HuH-7.5 (cell line): ENCODE data around the gene FXYD2.
"Not testable (repeated sequence)": the region's sequence is repeated elsewhere in the genome, so short reads cannot be mapped to it uniquely, and the experiment has no call there.

Source experiments
- DNase-seq: peaks from one replicate; pipeline ENCODE4 v3.0.0; 2011; ENCODE audit warnings: low spot score

FXYD2 gene

DNA sequence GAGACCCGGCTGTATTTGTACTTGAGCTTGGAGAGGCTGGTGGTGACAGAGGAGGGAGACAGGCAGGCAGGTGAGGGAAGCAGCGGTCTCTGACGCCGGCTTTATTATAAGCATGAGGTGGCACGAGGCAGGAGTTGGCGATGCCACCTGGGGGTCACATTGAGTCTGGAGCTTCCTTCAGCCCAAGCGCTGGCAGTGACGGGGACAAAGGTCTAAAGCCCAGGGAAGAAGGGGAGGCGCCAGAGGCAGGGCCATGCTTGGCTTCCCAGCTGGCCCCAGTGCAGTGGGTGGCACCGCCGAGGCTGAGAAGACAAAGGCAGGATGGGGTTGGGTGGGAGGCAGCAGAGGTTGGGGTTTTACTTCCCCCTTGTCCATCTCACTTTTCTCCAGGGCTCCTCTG lies 4.5 kb downstream of the FXYD2 start:
- no peak for DNase-seq

DNA sequence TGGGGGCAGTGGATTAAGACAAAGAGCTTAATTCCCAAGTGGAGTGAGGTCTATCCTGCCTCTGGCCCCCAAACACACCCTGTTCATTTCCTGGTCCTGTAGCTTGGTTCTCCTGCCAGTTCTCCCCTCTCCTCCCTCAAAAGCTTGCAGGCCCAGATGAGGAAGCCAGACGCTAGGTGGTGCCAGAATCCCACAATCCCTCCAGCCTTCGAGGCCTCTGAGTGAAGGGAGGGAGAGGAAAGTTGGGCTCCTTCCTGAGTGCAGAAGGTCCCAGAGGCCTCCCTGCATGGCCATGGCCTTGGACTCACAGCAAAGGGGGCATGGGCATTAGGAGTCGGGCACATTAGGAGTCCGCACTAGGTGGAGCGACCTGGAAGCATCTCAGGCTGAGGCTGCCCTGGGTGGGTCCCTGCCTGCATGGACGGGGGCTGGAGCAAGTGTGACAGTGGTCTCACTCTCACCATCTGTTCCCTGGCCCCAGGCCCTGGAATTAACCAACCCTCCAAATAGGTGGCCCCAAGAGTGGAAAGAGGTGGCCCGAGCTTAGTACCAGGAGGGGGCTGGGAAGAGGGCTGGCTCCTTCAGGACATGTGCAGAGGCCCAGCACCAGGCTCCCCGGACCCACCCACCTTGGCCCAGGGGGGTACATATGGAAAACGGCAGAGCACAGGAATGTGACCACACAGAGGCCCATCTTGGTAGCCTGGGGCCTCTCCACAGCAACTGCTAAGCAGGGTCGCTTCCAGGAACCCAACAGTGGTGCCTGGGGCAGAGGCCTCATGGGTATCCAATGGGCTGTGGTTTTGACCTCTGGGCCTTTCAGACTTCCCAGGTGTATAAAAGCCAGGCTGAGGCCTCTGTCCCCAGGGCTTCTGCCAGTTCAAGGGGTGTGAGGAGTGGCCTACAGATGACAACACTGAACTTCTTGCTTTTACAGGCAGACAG lies 5.2 kb downstream of the FXYD2 start:
- DNase-seq: peak; percentile 75

DNA sequence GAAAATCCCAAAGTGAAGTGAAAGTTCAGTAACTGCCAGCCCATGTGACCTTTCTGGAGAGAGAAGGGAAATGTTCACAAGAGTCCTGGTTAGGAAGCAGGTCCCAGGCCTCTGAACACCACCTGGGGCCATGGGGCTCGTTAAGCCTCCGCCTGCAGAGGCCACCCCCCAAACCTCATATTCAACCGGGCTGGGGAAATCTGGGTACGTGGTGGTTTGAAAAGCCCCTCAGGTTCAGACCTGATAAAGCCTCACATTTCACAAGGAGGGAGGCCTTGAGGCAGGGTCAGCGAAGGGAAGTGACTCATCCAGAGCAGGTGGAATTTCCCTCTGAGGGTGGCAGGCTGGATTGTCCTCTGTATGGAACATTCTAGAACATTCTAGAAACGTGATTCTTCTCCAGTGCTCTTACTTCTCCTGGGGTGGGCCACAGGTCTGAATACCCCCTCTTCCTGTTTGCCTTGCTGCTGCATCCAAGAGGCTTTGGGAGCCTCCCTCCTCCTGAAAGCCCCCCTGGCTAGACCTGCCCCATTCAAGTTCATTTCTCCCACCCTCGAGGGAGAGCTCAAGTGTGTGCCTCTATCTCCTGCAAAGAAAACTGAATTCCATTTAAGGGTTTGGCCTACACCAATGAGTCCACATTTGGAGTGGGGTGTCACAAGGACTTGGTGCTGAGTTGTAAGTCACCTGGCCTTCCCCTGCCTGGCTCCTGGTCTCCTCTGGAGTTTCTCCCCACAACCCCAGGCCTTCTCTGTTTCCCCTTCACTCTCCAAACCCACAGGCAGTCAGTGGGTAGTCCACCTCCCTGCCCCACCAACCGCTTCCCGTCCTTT lies 6.3 kb downstream of the FXYD2 start:
- no peak for DNase-seq

DNA sequence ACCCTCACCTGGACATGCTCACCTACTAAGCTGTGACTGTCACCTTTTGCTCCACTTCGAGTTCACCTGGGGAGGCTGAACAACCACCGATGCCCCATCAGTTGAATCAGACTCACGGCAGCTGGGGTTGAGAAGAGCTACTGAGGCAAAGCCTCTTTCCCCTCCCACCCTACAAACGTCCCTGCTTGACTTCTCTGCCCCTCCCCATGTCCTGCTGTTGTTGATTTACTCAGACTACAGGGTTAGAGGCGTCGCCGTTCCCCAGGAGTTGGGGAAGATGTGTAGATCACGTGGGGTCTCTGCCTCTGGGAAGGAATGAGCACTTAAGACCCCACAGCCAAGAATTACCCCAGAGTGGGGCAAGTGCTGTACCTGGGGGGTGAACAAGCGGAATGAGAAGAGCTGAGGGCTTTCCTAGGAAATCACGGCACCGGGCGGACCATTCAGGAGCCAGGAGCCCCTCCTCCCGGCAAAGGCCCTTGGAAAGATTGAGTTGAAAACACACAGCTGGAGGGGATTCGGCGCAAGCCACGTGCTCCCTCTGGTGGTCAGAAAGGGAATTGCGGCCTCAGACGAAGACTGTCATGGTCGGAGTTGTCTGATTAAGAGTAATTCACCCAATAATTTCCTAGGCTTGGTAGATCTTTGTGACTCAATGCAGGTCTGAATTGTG lies 7.0 kb downstream of the FXYD2 start:
- peak; percentile 64 for DNase-seq

DNA sequence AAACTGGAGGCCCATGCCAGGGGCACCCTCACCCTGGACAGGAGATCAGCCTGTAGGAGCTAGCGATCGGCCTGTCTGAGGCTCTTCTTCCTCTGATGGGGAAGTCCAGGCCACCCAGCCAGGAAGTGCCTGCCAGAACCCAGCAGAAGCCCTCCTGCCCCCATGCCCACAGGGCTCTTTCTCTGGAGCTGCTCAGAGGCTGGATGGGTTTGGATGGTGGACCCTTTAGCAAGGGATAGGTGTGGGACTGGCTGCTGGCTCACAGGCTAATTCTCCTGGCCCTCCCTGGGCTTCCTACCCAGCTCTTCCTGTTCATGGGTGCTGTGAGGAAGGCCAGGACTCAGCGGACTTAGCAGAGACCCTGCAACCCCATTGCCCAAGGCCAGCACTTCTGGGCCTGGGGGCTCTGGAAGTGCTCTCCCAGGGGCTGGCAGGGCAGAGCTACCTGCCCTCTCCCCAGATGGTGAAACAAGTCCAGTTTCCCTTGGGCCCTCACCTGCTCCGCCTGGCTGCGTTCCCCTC lies 7.6 kb downstream of the FXYD2 start:
- no peak for DNase-seq

DNA sequence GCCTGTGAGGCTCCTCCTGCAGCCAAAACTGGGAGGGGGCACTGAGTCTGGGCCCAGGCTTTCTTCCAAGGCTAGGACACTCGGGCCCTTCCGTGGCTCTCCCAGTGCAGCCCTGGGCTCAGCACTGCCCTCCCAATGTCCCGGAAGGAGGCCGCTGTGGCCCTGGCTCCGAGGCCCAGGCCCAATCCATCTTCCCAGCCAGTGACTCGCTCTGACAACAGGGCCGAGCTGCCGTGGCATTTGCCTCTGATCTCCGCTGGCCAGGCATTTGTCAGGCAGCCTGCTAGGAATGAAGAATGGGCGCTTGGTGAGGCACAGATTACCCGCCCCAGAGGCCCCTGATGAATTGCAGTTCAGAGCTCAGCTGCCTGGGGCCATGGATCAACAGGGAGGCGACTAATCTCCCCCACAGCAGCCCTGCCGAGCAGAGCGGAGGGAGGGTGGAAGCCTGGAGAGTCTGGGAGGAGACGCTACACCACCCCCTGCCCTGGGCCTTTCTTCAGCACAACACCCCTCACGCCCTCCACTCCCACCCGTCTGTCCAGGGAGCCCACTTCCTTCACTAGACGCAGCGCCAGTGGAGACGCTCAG lies 8.3 kb downstream of the FXYD2 start:
- no peak for DNase-seq

DNA sequence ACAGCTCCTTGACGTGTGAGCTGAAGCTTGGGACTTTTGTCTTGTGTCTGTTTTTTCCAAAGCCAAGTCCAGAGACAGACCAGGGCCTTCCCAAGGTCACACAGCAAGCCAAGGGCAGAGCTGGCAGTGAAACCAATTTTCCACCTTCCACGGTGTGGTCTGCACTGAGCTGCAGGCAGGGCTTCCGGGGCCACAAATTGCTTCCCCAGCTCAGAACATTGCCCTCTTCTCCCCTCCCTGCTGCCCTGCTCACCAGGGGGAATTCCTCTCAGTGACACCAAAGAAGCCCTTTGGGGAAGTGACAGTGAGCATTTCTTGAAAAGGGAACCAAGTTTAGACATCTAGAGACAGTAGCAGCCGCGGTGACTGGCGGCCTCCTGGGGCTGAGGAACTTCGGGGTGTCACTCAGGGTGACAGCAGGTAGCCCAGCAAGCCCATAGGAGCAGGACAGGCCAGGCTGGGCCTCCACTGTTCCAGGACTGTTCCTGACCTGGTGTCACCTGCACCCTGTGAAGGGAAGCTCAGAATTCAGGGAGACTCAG lies 9.2 kb downstream of the FXYD2 start:
- DNase-seq: no peak

DNA sequence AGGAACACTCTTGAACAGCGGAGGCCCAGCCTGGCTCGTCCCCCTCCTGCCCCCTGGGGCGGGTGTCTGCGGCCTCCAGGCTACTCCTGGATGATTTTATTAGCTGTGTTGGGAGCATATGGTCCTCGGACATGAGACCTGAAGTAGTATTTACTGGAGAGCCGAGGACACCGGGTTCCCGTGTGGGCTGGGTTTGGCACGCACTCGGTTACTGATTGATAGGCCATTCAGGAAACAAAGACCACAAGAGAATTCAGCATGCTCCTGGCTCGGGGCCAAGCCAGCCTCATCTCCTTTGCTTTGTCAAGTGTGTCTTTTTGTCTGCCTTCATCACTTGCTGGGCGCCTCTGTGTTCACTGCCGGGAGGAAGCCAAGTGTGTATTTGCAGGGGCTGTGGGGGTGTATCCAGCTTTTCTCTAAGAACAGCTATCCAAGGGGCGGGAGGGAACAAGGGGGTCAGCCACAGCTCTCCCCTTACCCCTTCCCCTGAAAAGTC lies 9.7 kb downstream of the FXYD2 start:
- no peak for DNase-seq

DNA sequence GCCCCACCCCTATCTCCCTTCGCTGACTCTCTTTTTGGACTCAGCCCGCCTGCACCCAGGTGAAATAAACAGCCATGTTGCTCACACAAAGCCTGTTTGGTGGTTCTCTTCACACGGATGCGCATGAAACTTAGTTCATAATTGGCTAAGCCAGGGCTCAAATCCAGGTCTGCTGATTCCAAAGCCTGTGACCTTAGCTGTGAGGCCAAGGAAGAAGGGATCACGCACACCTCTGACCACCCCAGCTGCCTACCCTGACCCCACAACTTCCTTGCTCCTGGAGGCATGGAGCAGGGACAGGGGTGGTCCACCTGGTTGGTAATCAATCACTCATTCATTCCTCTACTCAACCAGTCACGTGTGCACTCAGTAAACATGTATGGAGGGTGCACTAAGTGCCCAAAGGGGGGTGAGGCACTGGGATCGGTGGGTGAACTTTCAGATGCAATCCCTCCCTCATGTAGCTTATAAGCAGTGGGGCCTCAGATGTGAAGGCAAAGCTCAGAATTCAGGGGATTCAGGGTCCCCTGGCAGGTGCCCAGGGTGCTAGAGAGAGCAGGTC lies 10.3 kb downstream of the FXYD2 start:
- DNase-seq: no peak

DNA sequence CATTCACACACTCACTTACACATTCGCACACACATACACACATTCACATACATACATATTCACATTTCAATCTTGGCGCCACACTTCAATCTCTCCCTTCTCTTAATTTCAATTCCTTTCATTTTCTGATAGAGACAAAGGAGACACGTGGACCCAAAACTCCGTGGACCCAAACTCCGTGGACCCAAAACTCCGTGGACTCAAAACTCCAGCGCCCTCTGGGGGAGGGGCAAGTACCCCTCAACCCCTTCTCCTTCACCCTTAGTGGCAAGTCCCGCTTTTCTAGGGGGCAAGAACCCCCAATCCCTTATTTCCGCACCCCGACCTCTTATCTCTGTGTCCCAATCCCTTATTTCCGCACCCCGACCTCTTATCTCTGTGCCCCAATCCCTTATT lies 14.5 kb downstream of the FXYD2 start:
- not testable (repeated sequence) for DNase-seq

DNA sequence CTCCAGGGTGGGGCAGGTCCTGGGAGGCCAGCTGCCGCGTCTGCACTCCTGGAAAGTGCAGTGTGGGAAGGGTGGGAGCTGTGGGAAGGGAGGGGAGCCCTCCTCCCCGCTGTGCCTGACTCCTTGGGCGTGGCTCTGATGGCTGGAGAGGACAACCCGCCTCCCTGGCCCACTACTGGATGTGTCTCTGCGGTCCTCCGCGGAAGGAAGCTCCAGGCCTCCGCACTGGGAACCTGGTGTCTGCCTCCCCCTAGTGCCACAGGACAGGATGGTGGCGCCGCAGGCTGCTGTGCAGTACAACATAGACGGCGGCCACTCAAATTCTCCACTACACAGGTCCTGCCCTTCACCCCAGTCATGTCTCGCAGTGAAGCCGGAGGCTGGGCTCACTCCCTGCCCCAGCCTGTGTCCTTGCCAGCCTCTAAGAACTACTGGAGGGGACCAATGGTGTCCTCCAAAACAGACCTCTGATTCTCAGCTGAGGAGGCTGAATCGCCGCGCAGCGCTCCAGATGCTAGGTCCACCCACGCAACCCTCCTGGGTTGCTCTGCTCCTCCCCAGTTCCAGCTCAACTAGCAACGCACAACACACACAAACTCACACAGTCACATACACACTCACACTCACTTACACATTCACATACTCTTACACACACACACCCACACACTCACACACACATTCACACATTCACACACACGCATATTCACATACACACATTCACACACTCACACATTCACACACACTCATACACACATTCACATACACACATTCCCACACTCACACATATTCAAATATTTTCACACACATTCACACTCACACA lies 15.1 kb downstream of the FXYD2 start:
- peak; percentile 78 for DNase-seq

DNA sequence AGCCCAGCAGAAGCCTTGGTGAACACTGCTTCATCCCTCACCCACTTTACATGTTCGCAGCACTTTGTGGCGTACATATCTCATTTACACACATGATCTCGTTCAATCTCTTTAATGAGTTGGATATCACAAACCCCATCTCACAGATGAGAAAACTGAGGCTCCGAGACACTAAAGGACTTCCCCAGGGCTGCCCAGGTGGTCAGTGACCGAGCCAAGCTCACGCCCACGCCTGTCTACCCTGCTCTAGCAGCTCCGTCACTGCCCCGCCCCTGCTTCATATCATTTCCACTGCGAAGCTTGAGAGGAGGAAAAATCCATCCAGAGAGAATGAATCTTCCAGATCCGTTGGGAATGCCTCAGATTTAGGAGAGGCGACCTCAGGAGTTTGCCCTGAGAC lies 15.8 kb downstream of the FXYD2 start:
- no peak for DNase-seq

DNA sequence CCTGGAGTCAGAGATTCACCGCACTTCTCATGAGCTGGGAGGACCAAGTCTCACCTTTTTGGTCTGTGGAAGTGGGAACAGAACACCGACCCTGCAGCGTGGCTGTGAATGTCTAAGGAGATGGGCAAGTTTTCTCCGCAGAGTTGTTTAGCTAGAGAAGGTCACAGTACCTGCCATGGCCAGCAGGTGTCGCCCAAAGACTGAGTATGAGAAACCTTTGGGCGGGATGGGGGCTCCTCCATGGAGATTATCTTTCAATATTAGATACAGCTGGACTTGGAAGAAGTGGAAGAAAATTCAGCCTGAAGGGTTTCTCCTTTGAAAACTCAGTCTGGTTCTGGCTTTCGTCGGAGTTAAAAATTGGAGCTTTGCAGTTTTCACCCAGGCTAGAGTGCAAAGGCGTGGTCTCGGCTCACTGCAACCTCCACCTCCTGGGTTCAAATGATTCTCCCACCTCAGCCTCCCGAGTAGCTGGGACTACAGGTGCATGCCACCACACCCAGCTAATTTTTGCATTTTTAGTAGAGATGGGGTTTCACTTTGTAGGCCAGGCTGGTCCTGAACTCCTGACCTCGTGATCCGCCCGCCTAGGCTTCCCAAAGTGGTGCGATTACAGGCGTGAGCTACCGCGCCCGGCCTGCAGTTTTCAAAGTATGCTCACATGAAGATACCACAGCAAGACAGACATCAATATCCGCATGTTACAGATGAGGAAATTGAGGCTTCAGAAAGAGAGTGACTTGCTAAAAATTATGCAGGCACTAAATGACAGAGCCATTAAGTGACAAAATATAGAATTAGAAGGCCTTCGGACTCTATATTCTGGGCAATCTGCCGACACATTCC lies 16.8 kb downstream of the FXYD2 start:
- peak; percentile 48 for DNase-seq

DNA sequence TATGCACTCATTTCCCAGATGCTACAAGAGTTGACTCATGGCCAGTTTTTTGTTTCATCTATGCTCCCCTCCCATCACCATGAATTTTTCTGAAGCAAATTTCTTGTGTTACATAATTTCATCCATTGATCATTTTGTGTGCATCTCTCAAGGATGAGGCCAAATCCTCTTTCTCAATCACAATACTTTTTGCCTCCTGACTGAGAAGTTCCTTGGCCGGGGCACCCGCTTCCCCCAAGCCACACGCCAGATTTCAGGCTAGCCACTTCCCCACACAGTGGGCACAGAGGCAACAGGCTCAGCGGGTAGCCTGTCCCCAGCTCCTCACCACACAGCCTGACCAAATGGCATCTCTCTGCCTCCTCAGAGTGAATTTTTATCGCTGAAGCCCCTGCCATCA lies 17.7 kb downstream of the FXYD2 start:
- DNase-seq: no peak

DNA sequence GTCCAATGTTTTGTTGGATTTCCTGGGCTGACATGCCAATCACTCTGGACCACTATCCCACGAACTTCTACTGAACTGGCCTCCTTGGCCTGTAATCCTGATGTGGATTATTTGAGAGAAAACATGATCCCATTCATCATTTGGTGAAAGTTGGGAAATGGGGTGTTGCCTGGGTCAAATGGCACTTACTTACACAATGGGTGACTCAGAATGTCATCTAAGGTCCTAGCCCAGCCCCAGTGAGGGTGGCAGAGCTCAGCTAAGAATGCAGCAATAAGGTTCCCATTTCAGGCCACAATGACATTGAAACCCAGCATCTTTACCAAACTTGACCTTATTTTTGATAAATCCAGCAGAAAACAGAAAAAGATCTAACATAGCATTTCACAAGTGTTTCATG lies 19.5 kb downstream of the FXYD2 start:
- no peak for DNase-seq

DNA sequence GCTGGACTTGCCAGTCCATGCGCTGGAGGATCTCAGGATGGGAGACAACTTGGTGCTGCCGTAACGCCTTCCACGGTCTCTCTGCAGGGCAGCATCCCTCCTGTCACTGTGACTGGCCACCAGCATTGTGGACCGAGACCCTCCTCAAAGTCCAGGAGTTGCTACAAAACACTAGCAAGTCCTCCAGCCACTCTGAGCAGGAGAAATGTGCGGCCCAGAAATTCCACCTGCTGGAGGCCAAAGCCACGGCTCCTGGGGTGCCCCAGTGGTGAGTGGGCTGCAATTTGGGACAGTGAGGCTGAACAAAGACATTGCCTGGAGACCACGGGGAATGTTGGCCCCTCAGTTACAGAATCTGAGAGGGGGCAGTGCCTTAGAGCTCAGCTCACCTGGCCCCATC lies 20.6 kb downstream of the FXYD2 start:
- no peak for DNase-seq

DNA sequence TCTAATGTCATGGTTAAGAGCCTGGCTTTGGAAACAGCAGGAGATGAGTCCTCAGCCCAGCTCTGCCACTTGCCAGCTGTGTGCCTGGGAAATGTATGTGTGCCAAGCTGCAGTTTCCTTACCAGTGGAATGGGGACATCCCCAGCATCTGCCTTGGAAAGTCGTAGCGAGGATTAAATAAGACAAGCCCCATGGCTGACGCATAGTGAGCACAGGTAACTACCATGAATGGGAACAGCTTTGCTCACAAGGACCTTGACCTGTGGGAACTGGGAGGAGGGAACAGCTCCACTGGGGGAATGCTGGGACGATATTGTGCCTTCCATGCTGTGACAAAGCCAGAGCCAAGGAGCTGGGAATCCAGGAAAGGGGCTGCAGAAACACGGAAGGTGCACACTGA lies 24.9 kb downstream of the FXYD2 start:
- DNase-seq: no peak

DNA sequence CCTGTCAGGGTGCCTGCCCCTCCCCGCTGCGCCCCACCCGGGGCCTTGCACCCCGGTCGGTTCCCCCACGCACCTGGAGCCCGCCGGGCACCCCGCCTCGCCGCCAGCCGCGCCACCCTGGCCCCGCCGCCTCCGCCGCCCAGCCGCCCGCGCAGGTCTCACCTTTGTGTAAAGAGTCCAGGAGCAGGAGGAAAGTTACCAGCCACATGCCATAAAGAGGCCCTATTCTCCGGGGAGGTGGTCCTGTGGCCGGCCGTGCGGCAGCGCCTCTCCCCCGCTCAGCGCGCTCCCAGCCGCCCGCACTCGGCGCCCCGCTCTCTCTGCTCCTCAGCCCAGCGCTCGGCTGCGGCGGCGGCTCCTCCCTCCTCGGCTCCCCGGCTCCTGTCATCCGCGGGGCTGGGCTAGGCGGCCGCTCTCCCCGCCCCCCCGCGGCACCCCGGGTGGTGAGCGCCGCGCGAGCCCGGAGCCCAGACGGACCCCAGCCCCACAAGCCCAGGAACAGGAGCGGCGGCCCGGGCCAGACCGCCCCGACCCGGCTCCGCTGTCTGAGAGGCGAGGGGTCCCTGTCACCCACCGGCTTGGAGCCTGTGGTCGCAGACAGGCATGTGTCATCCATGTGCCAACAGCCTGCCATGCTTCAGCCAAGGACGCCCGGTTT lies 27.5 kb downstream of the FXYD2 start, which contains the start of gene DSCAML1:
Gene DSCAML1, minus strand, starts transcription at position 345 of the 658 bp plus-strand sequence. Its CDS starts 137 bp downstream, at position 208.
- no peak for DNase-seq

DNA sequence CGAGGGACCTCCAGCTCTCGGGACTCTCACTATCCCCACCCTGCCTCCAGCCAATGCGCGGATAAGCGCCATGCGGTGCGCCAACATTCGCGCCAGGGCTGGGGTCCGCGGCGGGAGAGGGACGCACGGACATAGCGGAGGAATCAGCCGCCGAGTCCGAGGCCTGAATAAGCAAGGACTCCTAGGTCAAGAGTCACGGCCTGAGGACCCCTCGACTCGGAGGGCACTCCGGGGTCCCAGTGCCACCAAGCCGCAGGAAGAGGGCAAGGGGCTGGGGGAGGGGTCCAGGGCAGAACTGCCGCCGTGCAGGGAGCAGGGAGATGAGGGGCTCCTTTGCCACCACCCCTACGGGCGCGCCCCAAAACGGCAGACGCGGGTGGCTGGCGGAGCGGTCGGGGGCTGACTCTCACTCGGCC lies 28.1 kb downstream of the FXYD2 start:
- DNase-seq: no peak
